Measurements from ENCODE around the gene CMTM6.
"Not testable (repeated sequence)": the region's sequence is repeated elsewhere in the genome, so short reads cannot be mapped to it uniquely, and the experiment has no call there.

The CMTM6 gene

DNA sequence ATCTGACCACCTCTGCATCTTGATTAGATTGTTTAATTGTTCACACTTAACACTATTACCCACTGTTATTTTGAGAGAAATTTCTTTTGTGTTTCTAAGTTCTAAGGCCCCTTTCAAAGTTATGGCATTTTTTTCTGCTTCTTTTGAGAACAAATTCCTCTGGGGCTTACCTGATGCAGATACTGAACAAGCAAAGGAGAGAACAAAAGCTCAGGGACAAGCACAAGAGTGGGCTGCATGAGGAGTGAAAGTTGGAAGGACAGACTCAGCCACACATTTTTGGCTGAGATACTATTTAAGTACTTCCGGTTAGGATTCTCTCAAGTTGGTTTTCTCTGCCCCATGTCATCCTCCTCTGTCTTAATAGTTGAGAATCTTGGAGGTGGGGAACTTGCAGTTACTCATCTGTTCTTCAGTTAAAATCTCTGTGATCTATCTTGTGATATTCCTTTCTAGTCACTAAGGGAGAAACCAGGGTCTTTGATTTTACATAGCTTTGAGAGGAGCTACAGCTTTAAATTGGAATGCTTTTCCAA, 54.7 kb downstream of the CMTM6 start:
- no peak for DNase-seq (ENCODE audit: low read depth, low spot score)

DNA sequence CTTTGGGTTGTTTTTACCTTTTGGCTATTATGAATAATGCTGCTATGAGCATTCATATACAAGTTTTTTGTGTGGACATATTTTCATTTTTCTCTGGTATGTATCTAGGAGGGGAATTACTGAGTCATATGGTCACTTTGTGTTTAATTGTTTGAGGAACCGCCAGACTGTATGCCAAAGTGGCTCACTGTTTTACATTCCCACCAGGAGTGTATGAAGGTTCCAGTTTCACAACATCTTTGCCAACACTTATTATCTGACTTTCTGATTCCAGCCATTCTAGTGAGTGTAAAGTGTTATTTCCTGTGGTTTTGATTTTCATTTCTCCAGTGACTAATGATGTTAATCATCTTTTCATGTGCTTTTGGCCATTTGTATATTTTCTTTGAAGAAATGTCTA, 59.2 kb downstream of the CMTM6 start:
- DNase-seq (ENCODE audit: low read depth, low spot score): no peak

DNA sequence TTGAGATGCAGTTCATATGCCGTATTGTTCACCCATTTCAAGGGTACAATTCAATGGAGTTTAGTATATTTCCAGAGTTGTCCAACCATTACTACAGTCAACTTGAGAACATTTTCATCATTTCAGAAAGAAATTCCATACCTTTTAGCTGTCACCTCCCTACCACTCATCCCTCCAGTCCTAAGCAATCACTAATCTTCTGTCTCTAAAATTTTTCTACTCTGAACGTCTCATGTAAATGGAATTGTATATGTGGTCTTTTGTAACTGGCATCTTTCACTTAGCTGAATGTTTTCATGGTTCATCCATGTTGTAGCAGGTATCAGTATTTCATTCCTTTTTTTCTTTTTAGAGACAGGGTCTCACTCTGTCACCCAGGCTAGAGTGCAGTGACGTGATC, 59.9 kb downstream of the CMTM6 start:
- no peak for DNase-seq (ENCODE audit: low read depth, low spot score)

DNA sequence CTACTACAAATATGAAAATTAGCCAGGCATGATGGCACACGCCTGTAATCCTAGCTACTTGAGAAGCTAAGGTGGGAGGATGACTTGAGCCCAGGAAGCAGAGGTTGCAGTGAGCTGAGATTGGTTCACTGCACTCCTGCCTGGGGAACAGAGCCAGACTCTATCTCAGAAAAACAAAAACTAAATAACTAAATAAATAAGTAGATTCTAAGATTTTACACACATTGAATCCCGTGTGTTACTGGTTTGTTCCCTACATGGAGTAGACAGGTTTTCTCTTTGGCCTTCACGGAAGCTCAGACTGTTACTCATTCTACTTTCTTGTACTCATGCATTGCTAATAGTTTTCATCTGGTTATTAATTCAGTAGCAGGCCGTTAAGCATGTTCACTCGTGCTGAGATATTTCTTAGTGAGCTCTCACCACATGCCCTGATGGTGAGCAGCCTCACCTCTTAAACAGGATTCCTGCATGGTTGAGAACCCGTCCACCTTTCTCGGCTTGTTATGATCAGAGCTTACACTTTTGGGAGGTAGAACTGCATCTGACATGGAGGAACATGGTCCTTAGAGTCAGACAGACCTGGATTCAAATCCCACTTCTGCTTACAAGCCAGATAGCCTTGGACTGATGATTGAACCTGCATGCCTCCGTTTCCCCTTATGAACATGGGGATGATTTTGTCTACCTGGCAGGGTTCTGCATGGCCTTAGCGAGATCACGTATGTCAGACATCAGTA, 61.9 kb downstream of the CMTM6 start:
- DNase-seq (ENCODE audit: low read depth, low spot score): no peak

- not testable (repeated sequence) for DNase-seq (ENCODE audit: low read depth, low spot score)
Observed at GRCh38 chr3:32439421-32439820, 63.2 kb downstream of the CMTM6 start.

DNA sequence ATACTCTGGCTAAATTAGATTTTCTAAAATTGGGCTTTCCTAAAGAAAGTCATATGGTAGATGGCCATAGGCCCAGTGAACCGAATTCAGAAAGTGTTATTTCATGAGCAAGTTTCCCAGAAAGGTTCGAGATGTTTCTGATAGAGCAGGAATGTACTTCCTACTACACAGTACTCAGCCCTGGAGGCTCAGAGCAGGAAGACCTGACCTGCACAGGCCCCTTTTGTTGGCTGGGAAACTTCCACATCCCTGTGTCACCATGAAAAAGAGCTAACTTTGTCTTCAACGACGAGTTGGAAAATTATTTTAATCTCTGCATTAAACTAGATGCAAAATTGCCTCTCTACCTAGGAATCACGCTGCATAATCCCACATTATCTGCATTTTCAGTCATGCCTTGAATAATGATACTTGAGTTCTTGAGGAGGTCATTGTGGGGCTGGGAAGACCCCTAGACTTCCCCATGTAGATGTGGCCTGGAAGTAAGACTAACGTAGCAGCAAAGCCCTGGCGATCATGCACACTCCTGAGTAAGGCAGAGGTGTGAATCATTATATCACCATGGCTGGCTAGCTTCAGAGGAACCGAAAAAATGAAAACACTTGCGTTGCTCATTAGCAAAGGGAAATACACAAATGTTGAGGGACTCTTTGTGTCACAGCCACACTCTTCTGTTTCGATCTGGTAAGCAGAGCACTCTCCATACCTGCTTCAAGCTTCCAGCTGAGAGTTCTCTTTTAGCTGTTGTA, 63.9 kb downstream of the CMTM6 start:
- DNase-seq (ENCODE audit: low read depth, low spot score): no peak

- no peak for DNase-seq (ENCODE audit: low read depth, low spot score)
Observed at GRCh38 chr3:32437896-32438295, 64.8 kb downstream of the CMTM6 start.

GRCh38 chr3:32436816-32437189, 65.8 kb downstream of the CMTM6 start:
- no peak for DNase-seq (ENCODE audit: low read depth, low spot score)

DNA sequence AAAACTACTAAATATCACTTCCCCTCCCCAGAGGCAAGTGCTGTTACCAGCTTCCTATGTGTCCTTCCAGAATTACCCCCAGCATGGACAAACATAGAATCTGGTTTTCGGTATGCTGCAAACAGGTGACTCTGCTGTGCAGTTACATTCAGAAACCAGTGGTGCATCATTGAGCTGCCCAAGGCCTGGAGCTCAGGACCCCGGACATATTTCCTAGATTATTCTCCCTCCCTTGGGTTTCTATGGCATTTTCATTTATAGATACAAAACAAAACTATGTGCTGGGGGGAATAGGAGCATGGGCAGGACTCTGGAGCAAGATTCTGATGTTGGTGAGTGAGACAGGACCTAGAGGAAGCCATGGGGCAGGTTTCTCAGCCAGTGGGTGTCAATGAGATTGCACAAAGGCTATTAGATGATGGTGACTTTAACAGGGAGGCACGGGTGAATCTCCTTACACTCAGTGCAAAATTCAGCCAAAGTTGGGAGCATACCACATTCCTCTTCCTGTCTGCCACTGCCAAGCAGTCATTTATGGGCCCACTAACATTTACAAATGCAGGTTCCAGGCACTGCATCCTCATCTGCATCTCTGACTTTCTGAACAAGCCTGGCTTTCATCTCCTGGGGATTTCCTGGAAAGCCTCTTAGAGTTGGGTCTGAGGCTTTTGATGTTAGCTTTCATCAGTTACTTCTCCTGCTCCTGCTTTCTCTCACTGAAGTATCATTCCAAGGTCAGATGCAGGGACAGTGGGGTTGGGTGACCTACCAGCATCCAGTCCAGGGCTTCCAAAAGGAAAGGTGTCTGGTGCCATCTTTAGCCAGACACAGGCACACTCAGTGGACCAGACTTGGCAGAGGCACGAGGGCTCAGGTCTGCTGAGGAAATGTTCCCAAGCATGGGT, 66.5 kb downstream of the CMTM6 start:
- DNase-seq (ENCODE audit: low read depth, low spot score): no peak

GRCh38 chr3:32434206-32434605, 68.4 kb downstream of the CMTM6 start:
- no peak for DNase-seq (ENCODE audit: low read depth, low spot score)

GRCh38 chr3:32432711-32433530, 69.7 kb downstream of the CMTM6 start:
- DNase-seq (ENCODE audit: low read depth, low spot score): no peak

GRCh38 chr3:32432045-32432710, 70.5 kb downstream of the CMTM6 start:
- DNase-seq (ENCODE audit: low read depth, low spot score): no peak

DNA sequence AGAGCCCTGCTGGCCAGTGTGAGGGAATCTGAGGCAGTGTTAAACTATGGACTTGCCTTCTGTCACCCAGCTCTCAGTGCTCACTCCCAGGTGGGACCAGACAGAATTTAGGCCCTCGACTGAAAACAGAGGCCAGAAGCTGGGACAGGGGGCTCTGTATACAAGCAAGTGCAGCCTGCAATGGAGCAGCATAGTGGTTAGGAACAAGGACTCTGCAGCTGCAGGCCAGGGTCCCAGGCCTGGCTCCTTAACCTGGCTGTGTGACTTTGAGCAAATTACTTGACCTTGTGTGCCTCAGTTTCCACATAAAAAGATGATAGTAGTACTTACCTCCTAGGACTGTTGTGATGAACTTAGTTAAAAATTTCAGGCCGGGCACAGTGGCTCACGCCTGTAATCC, 71.2 kb downstream of the CMTM6 start:
- no peak for DNase-seq (ENCODE audit: low read depth, low spot score)
